Lower lobe of right lung (tissue), 2 donors: Measurements from ENCODE around the gene HDAC4. TPM values are rescaled to one million over a fixed set of nuclear protein-coding genes. Genes with fewer than 3 reads are reported as not detected.

ENCODE experiments used
- ATAC-seq, 2 donors: fragments of 200-7000 bp; cut with Tn5 transposase; one replicate each; pipeline ENCODE4 v1.9.1; 2020 to 2022; ENCODE audit warnings: mild to moderate bottlenecking in 2 of 2, moderate library complexity in 2 of 2
- DNase-seq: peaks from one replicate; pipeline ENCODE4 v3.0.0-alpha.2; 2020
- H3K27ac ChIP-seq: fragments of 200-600 bp; one replicate; pipeline ENCODE4 v1.8.0; 2022
- H3K27me3 ChIP-seq: fragments of 200-600 bp; one replicate; pipeline ENCODE4 v1.8.0; 2022; ENCODE audit warnings: low read depth
- H3K36me3 ChIP-seq: fragments of 200-600 bp; one replicate; pipeline ENCODE4 v1.8.0; 2022; ENCODE audit warnings: mild to moderate bottlenecking
- H3K4me1 ChIP-seq: fragments of 200-600 bp; one replicate; pipeline ENCODE4 v1.8.0; 2022
- H3K4me3 ChIP-seq: fragments of 200-600 bp; one replicate; pipeline ENCODE4 v1.8.0; 2022; ENCODE audit warnings: mild to moderate bottlenecking
- H3K9me3 ChIP-seq: fragments of 200-600 bp; one replicate; pipeline ENCODE4 v1.8.0; 2022
- intact Hi-C: fragments of 100-400 bp; cut with DNase I; formaldehyde crosslinking; loops from one replicate; pipeline ENCODE4 v1.11.0; 2022
- total RNA-seq: library from RNA; stranded (reverse); fragmentation: NEBNext Ultra II Directional; extraction: Animal tissue kit (Norgen Biotek cat#: 25700); gene quantifications from one replicate; pipeline ENCODE4 v1.2.1, GENCODE V29; 2021
- TF ChIP-seq, protein P1 (sequence below): fragments of 200-600 bp; IDR thresholded peaks from one replicate; pipeline ENCODE4 v1.8.0; 2022; ENCODE audit warnings: antibody characterized with exemption, mild to moderate bottlenecking
- donor health status: DM: no; HTN: yes; CAD: no; lungs with severe emphysema.

HDAC4 gene
- total RNA-seq, 1 donor from 2014 or later = 44.9 TPM

DNA sequence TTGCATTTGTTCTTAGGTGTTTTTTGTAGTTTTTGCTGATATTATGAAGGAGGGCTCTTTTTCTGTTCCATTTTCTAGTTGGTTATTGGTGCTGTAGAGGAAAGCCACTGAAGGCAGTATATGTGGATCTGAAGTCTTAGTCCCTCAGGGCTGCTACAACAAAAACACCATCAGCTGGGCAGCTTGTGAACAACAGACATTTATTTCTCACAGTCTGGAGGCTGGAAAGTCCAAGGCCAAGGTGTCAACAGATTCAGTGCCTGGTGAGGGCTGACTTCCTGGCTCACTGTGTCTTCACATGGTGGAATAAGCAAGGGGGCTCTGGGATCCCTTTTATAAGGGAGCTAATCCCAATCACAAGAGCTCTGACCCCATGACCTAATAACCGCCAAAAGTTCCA, 31.4 kb upstream of the HDAC4 start:
- no peaks in the 10 kb centered on the region for H3K4me1 ChIP-seq
- TF ChIP-seq, protein P1, sequence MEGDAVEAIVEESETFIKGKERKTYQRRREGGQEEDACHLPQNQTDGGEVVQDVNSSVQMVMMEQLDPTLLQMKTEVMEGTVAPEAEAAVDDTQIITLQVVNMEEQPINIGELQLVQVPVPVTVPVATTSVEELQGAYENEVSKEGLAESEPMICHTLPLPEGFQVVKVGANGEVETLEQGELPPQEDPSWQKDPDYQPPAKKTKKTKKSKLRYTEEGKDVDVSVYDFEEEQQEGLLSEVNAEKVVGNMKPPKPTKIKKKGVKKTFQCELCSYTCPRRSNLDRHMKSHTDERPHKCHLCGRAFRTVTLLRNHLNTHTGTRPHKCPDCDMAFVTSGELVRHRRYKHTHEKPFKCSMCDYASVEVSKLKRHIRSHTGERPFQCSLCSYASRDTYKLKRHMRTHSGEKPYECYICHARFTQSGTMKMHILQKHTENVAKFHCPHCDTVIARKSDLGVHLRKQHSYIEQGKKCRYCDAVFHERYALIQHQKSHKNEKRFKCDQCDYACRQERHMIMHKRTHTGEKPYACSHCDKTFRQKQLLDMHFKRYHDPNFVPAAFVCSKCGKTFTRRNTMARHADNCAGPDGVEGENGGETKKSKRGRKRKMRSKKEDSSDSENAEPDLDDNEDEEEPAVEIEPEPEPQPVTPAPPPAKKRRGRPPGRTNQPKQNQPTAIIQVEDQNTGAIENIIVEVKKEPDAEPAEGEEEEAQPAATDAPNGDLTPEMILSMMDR = no peak
- no peak overlapping the region for H3K27ac ChIP-seq
- H3K9me3 ChIP-seq = peaks cover 7% of the 10 kb centered on the region
- H3K4me3 ChIP-seq = no peak overlapping the region
- no peaks in the 10 kb centered on the region for H3K36me3 ChIP-seq
- no peaks in the 10 kb centered on the region for H3K27me3 ChIP-seq
- DNase-seq (no peak), ATAC-seq (no peak)
- intact Hi-C loops = no loop called here

DNA sequence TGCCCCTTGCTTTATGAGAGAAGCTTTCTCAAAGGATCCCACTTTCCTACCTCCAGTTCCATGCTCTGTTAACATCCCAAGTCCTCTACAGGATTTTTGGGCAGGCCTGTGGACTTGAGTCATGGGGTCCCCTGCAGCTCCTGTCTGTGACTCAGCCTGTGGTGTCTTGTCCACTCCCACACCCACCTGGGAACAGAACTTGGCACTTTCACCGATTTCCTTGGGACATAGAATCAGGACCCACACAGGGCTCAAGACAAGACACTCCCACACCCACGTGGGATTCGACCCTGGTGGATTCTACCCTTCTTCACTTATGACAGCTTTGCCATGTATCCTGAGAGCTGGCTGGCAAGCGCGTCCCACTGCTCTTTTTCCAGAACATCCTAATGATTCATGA, 30.7 kb upstream of the HDAC4 start:
- H3K4me3 ChIP-seq = no peak overlapping the region
- DNase-seq (no peak), ATAC-seq (no peak)
- H3K27me3 ChIP-seq = no peaks in the 10 kb centered on the region
- peaks cover 7% of the 10 kb centered on the region for H3K9me3 ChIP-seq
- no peaks in the 10 kb centered on the region for H3K36me3 ChIP-seq
- TF ChIP-seq, protein P1 = no peak
- no peaks in the 10 kb centered on the region for H3K4me1 ChIP-seq
- intact Hi-C loops = no loop called here
- H3K27ac ChIP-seq = no peak overlapping the region

DNA sequence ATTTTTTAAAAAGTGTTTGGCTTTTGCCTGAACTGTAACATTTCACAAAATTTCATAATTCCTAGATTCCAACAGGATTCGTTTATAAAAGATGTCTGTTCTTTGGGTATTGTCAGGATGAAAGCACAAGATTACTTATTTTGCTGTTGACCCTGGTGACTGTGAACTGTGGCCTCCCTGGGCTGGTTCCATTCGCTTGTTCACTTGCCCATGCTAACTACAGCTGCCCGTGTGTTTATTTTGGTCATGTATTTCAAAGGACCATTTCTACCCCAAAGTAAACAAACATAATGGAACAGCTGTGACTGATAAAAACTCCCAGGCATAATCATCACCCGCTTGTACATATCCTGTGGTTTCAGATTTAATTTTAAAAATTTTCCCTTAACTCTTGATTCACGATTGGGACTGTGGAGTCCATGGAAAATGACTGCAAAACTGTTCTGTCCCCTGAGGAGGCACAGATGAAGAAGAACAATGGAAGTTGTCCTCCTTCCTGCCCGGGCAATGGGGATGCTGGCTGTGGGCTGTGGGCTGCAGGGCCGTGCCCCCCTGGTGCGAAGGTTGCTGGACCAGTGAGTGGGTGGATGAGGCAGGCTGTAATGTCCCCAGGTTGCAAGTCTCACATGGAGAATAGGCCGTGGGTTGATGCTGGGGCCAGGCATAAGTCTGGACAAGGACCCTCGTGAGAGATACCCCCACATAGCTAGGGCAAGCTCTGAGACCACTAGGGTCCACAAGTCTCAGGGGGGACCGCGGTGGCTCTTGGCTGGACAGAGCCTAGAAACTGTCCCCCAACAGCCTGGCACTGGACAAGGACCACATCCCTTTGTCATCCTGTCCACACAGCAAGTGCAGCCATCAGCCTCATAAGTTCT, 28.9 kb upstream of the HDAC4 start:
- DNase-seq = no peak
- intact Hi-C loops = no loop called here

DNA sequence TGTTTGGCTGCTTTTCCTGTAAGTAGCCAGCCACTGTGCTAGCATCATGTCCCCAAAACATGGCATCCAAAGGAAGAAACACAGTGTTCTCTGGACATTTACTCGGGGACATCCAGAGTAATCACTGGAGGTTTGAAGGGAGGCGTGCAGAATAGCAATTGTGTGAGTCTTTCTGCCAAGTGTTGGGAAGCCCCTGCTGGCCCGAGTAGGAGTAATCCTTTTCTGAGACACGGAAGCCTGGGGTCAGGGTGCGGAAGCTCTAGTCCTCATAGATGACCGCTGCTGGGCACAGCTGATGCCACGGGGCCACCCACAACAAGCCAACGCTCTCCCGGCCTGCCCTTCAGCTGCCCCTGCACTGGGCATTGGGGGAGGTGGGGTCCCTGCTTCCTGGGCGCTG, 24.8 kb upstream of the HDAC4 start:
- no peak overlapping the region for H3K27ac ChIP-seq
- intact Hi-C loops = no loop called here
- DNase-seq (no peak), ATAC-seq (no peak)
- no peaks in the 10 kb centered on the region for H3K9me3 ChIP-seq
- H3K36me3 ChIP-seq = no peaks in the 10 kb centered on the region
- no peaks in the 10 kb centered on the region for H3K27me3 ChIP-seq
- no peak overlapping the region for H3K4me3 ChIP-seq
- no peaks in the 10 kb centered on the region for H3K4me1 ChIP-seq
- TF ChIP-seq, protein P1 = no peak

More for the DNA sequence above, 28.9 kb upstream of the HDAC4 start:
- Histone ChIP-seq H3K27me3 (no peaks in the 10 kb centered on the region), H3K4me3 (no peak overlapping the region), H3K9me3 (peaks cover 7% of the 10 kb centered on the region), H3K4me1 (no peaks in the 10 kb centered on the region), H3K27ac (no peak overlapping the region), H3K36me3 (no peaks in the 10 kb centered on the region)
- TF ChIP-seq, protein P1 = no peak
- ATAC-seq = peak in 1 of 2 donors; percentile 52

DNA sequence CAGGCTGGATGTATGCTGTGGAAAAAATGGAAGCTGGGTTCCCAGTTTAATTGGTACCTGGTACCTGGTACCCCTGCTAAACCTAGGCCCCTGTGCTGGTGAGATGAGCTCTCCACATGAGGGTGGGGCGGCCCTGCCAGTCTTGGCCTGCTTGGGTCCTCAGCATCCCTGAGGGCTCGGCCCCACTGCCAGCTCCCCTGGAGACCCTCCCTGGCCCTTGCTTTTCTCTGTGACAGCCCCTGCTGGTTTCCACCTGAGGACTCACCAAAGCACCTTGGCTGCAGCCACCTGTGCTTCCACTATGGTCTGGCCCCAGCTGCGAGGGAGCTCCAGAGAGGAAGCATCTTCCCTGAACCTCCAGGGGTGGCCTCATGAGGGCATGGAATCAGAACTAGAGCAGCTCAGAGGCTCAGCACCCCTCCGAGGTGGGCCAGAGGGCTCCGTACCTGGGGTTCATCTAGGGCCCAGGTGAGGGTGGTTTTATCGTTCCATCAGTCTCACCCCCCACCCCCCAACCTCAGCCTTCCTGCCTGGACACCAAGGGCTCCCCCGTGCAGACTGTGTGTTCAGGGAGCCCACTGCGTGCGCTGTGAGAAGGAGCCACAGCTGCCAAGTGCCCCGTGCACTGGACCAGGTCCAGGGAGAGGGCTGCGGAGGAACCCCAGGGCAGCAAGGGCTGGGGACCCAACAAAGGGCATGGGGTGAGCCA, 23.7 kb upstream of the HDAC4 start:
- Histone ChIP-seq H3K36me3 (no peaks in the 10 kb centered on the region), H3K9me3 (no peaks in the 10 kb centered on the region), H3K27me3 (no peaks in the 10 kb centered on the region), H3K4me1 (no peaks in the 10 kb centered on the region), H3K4me3 (no peak overlapping the region), H3K27ac (no peak overlapping the region)
- ATAC-seq (no peak), DNase-seq (no peak)
- TF ChIP-seq, protein P1 = no peak
- intact Hi-C loops = no loop called here
